ENCODE results near the gene DNAJC1. TPM values are rescaled to one million over a fixed set of nuclear protein-coding genes. Genes with fewer than 3 reads are reported as not detected.
"Not testable (repeated sequence)": the region's sequence is repeated elsewhere in the genome, so short reads cannot be mapped to it uniquely, and the experiment has no call there.

The DNAJC1 gene
- total RNA-seq, 1 experiment from 2014 or later: 57.8 TPM

DNA sequence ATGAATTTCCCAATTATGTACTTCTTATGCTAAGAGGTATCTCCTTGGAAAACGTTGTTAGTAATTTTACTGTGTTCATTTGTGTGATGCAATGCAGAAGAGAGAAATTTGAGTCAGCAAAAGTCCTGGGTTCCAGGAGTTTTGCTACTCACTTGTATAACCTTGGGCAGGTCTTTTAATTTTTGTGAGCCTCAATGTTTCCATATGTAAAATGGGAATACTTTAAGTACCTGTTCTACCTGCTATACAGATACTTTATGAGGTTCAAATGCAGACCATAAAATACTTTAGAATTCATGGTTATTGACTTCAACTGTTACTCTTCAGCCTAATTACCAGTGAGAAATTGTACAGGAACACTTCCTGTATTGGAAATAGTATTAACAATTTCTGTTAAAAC, 284.0 kb downstream of the DNAJC1 start:
- H3K9me3 Mint-ChIP-seq (ENCODE audit: unreplicated experiment): no peaks in the 10 kb centered on the region
- intact Hi-C loops (cut with micrococcal nuclease): no loop called here
- DNase-seq (ENCODE audit: unreplicated experiment): no peak
- H3K27ac Mint-ChIP-seq (ENCODE audit: low read depth, unreplicated experiment): no peak overlapping the region
- peaks cover 28% of the 10 kb centered on the region for H3K36me3 Mint-ChIP-seq (ENCODE audit: insufficient read depth, unreplicated experiment)
- BruUV-seq (replicated peaks): no TSS peak
- no peak overlapping the region for H3K4me3 Mint-ChIP-seq (ENCODE audit: unreplicated experiment)
- no peaks in the 10 kb centered on the region for H3K27me3 Mint-ChIP-seq (ENCODE audit: insufficient read depth, unreplicated experiment)
- H3K4me1 Mint-ChIP-seq (ENCODE audit: insufficient read depth, unreplicated experiment): peaks cover 17% of the 10 kb centered on the region
- TF ChIP-seq, protein P1, sequence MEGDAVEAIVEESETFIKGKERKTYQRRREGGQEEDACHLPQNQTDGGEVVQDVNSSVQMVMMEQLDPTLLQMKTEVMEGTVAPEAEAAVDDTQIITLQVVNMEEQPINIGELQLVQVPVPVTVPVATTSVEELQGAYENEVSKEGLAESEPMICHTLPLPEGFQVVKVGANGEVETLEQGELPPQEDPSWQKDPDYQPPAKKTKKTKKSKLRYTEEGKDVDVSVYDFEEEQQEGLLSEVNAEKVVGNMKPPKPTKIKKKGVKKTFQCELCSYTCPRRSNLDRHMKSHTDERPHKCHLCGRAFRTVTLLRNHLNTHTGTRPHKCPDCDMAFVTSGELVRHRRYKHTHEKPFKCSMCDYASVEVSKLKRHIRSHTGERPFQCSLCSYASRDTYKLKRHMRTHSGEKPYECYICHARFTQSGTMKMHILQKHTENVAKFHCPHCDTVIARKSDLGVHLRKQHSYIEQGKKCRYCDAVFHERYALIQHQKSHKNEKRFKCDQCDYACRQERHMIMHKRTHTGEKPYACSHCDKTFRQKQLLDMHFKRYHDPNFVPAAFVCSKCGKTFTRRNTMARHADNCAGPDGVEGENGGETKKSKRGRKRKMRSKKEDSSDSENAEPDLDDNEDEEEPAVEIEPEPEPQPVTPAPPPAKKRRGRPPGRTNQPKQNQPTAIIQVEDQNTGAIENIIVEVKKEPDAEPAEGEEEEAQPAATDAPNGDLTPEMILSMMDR (IDR thresholded peaks at IDR 0.05; ENCODE audit: unreplicated experiment): no peak
- POLR2A ChIA-PET: interaction anchor here (0.6 to 1.9 kb wide), 3 partner anchors 10 to 121 kb away, joined by 3 to 5 read pairs (median 3); no protein-coding TSS in a partner anchor
- CTCF ChIA-PET: interaction anchor here (1.1 to 1.6 kb wide), 2 partner anchors 9 to 10 kb away, joined by 3 to 4 read pairs; no protein-coding TSS in a partner anchor

DNA sequence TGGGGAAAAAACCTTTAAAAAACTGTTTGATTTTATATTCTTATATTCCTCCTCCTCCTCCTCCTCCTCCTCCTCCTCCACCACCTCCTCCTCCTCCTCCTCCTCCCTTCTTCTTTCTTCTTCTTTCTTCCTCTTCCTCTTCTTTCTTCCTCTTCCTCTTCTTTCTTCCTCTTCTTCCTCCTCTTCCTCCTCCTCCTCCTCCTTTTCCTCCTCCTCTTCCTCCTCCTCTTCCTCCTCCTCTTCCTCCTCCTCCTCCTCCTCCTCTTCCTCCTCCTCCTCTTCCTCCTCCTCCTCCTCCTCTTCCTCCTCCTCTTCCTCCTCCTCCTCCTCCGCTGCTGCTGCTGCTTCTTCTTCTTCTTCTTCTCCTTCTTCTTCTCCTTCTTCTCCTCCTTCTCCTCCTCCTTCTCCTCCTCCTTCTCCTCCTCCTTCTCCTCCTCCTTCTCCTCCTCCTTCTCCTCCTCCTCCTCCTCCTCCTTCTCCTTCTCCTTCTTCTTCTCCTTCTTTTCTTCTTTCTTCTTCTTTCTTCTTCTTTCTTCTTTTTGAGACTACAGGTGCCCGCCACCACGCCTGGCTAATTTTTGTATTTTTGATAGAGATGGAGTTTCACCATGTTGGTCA, 286.0 kb downstream of the DNAJC1 start:
- POLR2A ChIA-PET; DNase-seq (ENCODE audit: unreplicated experiment); H3K9me3 Mint-ChIP-seq (ENCODE audit: unreplicated experiment); H3K4me3 Mint-ChIP-seq (ENCODE audit: unreplicated experiment); BruUV-seq (replicated peaks); H3K27me3 Mint-ChIP-seq (ENCODE audit: insufficient read depth, unreplicated experiment); CTCF ChIA-PET; H3K27ac Mint-ChIP-seq (ENCODE audit: low read depth, unreplicated experiment); intact Hi-C loops (cut with micrococcal nuclease): not testable (repeated sequence)
- Mint-ChIP-seq H3K36me3 (ENCODE audit: insufficient read depth, unreplicated experiment) (peaks cover 46% of the 10 kb centered on the region), H3K4me1 (ENCODE audit: insufficient read depth, unreplicated experiment) (peaks cover 10% of the 10 kb centered on the region)

DNA sequence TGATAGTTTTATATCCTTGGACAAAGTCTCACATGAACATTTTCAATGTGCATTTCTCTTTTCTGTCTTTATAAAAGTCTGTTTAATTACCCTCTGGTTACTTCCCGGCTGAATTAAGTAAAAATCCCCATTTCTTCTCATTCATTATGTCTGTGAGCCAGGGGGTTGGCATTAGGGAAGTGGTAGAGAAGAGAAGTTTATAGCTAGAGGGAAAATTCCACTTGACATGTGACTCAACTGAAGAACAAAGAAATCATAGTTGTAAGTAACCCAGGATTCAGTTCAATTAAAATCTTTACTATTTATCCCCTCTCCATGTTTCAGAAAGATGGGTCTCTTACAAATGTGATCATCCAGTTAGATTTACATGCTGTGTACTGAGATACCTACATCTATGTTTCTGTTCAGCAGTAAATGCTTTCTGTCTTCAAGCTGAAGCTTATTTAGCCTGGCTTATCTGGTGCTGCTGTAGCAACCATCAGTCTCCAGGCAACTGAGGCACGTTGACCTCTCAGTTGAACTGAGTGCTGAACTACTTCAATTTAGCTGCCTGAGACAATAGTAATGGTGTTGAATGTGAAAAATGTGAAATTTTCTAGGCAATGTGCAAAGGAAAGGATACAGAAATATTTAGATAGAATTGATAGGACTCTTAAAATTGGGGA, 287.9 kb downstream of the DNAJC1 start:
- Mint-ChIP-seq H3K4me1 (ENCODE audit: insufficient read depth, unreplicated experiment) (peaks cover 10% of the 10 kb centered on the region), H3K4me3 (ENCODE audit: unreplicated experiment) (no peak overlapping the region), H3K27me3 (ENCODE audit: insufficient read depth, unreplicated experiment) (no peaks in the 10 kb centered on the region), H3K36me3 (ENCODE audit: insufficient read depth, unreplicated experiment) (peaks cover 57% of the 10 kb centered on the region), H3K27ac (ENCODE audit: low read depth, unreplicated experiment) (no peak overlapping the region), H3K9me3 (ENCODE audit: unreplicated experiment) (no peaks in the 10 kb centered on the region)
- DNase-seq (ENCODE audit: unreplicated experiment): no peak
- TF ChIP-seq, protein P1 (IDR thresholded peaks at IDR 0.05; ENCODE audit: unreplicated experiment): no peak
- ChIA-PET CTCF (no interaction called here), POLR2A (interaction anchor here (2.2 kb wide), 1 partner anchor 9 kb away, joined by 7 read pairs; no protein-coding TSS in a partner anchor)
- BruUV-seq (replicated peaks): no TSS peak
- intact Hi-C loops (cut with micrococcal nuclease): no loop called here

DNA sequence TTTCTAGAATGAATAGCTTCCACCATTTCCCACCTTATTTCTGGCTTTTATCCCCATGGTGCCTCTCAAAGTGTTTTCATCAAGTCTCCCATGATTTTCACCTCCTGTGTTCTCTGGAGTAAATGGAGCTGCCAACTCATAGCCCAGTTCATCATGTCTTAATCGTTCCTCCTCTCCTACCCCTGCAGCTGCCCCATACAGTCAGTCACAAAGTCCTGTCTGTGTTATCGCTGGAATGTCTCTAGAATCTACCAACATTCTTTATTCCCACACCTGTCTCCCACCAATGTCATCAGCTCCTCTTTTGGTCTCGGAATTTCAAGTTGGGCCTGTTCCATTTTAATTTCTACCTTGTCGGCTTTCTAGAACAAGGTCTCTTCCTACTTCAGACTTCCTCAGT, 290.6 kb downstream of the DNAJC1 start:
- ChIA-PET POLR2A (interaction anchor here (0.6 to 1.2 kb wide), 2 partner anchors 11 to 430 kb away, joined by 3 read pairs; no protein-coding TSS in a partner anchor), CTCF (no interaction called here)
- no TSS peak for BruUV-seq (replicated peaks)
- Mint-ChIP-seq H3K36me3 (ENCODE audit: insufficient read depth, unreplicated experiment) (peaks cover 49% of the 10 kb centered on the region), H3K9me3 (ENCODE audit: unreplicated experiment) (no peaks in the 10 kb centered on the region), H3K27me3 (ENCODE audit: insufficient read depth, unreplicated experiment) (no peaks in the 10 kb centered on the region), H3K4me1 (ENCODE audit: insufficient read depth, unreplicated experiment) (peaks cover 15% of the 10 kb centered on the region), H3K27ac (ENCODE audit: low read depth, unreplicated experiment) (no peak overlapping the region), H3K4me3 (ENCODE audit: unreplicated experiment) (no peak overlapping the region)
- TF ChIP-seq, protein P1 (IDR thresholded peaks at IDR 0.05; ENCODE audit: unreplicated experiment): no peak
- no peak for DNase-seq (ENCODE audit: unreplicated experiment)
- intact Hi-C loops (cut with micrococcal nuclease): no loop called here

All from MCF 10A (cell line).